ENCODE measurements around the gene MATN4.

- no peak for TF ChIP-seq CTCF (IDR thresholded peaks at IDR 0.05)
- no peak for TF ChIP-seq EZH2 (IDR thresholded peaks at IDR 0.05; ENCODE audit: borderline replicate concordance, insufficient read depth, low read depth, low read length, poor library complexity, severe bottlenecking)
Observed at GRCh38 chr20:45258664-45259063, 49.4 kb downstream of the MATN4 start.
